ENCODE measurements around the gene GJD2. TPM values are rescaled to one million over a fixed set of nuclear protein-coding genes. Genes with fewer than 3 reads are reported as not detected.

Gene GJD2
- under 1 TPM in 1 of 4 donors, not detected in 3; 0.04 TPM for polyA plus RNA-seq (ENCODE audit: insufficient read length in 4 of 4)

GRCh38 chr15:34754674-34755418, at the start of gene GJD2:
Gene GJD2 (minus strand): TSS chr15:34754998. CDS start chr15:34754488, 510 bp downstream.
- DNase-seq (ENCODE audit: low read depth in 4 of 4, low spot score in 3 of 4): no peak

GRCh38 chr15:34804113-34804512, 49.3 kb upstream of the GJD2 start:
- no peak for DNase-seq (ENCODE audit: low read depth in 4 of 4, low spot score in 3 of 4)

- DNase-seq (ENCODE audit: low read depth in 4 of 4, low spot score in 3 of 4): no peak
Measured at GRCh38 chr15:34802803-34803750, 48.3 kb upstream of the GJD2 start.

GRCh38 chr15:34802371-34802770, 47.6 kb upstream of the GJD2 start:
- DNase-seq (ENCODE audit: low read depth in 4 of 4, low spot score in 3 of 4): no peak

GRCh38 chr15:34799149-34800101, 44.6 kb upstream of the GJD2 start:
- DNase-seq (ENCODE audit: low read depth in 4 of 4, low spot score in 3 of 4): no peak

- DNase-seq (ENCODE audit: low read depth in 4 of 4, low spot score in 3 of 4): no peak
Measured at GRCh38 chr15:34796847-34797435, 42.1 kb upstream of the GJD2 start.

- no peak for DNase-seq (ENCODE audit: low read depth in 4 of 4, low spot score in 3 of 4)
Measured at GRCh38 chr15:34795267-34796081, 40.7 kb upstream of the GJD2 start, which contains the start of gene ACTC1. Gene ACTC1 (minus strand): TSS chr15:34795549. CDS start chr15:34794808, 741 bp downstream.

- DNase-seq (ENCODE audit: low read depth in 4 of 4, low spot score in 3 of 4): no peak
Measured at GRCh38 chr15:34794590-34795206, 39.9 kb upstream of the GJD2 start.

GRCh38 chr15:34793901-34794300, 39.1 kb upstream of the GJD2 start:
- DNase-seq (ENCODE audit: low read depth in 4 of 4, low spot score in 3 of 4): no peak

- DNase-seq (ENCODE audit: low read depth in 4 of 4, low spot score in 3 of 4): no peak
Measured at GRCh38 chr15:34793071-34793470, 38.3 kb upstream of the GJD2 start.

GRCh38 chr15:34791701-34792100, 36.9 kb upstream of the GJD2 start:
- DNase-seq (ENCODE audit: low read depth in 4 of 4, low spot score in 3 of 4): no peak

- DNase-seq (ENCODE audit: low read depth in 4 of 4, low spot score in 3 of 4): no peak
Measured at GRCh38 chr15:34790121-34790520, 35.3 kb upstream of the GJD2 start.

GRCh38 chr15:34789326-34789725, 34.5 kb upstream of the GJD2 start:
- no peak for DNase-seq (ENCODE audit: low read depth in 4 of 4, low spot score in 3 of 4)

- DNase-seq (ENCODE audit: low read depth in 4 of 4, low spot score in 3 of 4): no peak
Measured at GRCh38 chr15:34786206-34786605, 31.4 kb upstream of the GJD2 start.

GRCh38 chr15:34783991-34784390, 29.2 kb upstream of the GJD2 start:
- no peak for DNase-seq (ENCODE audit: low read depth in 4 of 4, low spot score in 3 of 4)

GRCh38 chr15:34783431-34783830, 28.6 kb upstream of the GJD2 start:
- no peak for DNase-seq (ENCODE audit: low read depth in 4 of 4, low spot score in 3 of 4)

- no peak for DNase-seq (ENCODE audit: low read depth in 4 of 4, low spot score in 3 of 4)
Measured at GRCh38 chr15:34782901-34783300, 28.1 kb upstream of the GJD2 start.

- no peak for DNase-seq (ENCODE audit: low read depth in 4 of 4, low spot score in 3 of 4)
Measured at GRCh38 chr15:34780725-34781124, 25.9 kb upstream of the GJD2 start.

Data from left renal pelvis (tissue), 4 donors.